ENCODE results near the gene ZNF536.

DNA sequence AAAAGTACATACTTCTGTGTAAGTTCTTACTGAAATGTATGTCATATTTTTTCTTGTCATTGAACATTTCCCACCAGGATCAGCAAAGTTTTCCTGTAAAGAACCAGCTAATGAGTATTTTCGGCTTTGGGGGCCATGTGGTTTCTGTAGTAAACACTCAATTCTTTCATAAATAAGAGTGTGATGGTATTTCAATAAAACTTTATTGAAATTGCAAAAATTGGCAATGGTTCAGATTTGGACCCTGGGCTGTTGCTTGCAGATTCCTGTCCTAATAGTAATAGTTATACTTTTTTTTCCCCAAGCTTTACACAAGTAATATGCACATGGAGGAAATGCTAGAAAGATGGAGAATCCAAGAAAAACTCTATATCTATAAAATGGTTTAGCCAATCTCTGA, 83.7 kb downstream of the ZNF536 start:
- TF ChIP-seq GATA2 (IDR thresholded peaks at IDR 0.05; ENCODE audit: low read depth, low read length) (no peak), GATA3 (IDR thresholded peaks at IDR 0.05; ENCODE audit: low read depth, low read length) (no peak)

Measured in SH-SY5Y (cell line).